Measurements from ENCODE around the gene MAP4K4.

GRCh38 chr2:101850991-101851390, 153.5 kb downstream of the MAP4K4 start:
- TF ChIP-seq CTCF (IDR thresholded peaks at IDR 0.05; ENCODE audit: poor library complexity) (no peak), EZH2 (IDR thresholded peaks at IDR 0.05; ENCODE audit: borderline replicate concordance) (no peak), EZH2phosphoT487 (IDR thresholded peaks at IDR 0.05; ENCODE audit: low read depth, severe bottlenecking, unreplicated experiment) (no peak)
